ENCODE measurements around the gene ANO7. TPM values are rescaled to one million over a fixed set of nuclear protein-coding genes. Genes with fewer than 3 reads are reported as not detected.

The ANO7 gene
- total RNA-seq, 1 experiment from 2014 or later, result 0.29 TPM

GRCh38 chr2:241272303-241273209 lies 84.1 kb downstream of the ANO7 start:
- peak; percentile 43 for DNase-seq (ENCODE audit: low read depth)

GRCh38 chr2:241273210-241274020 lies 84.9 kb downstream of the ANO7 start:
- DNase-seq (ENCODE audit: low read depth), result no peak

- no peak for DNase-seq (ENCODE audit: low read depth)
These were observed 85.7 kb downstream of the ANO7 start for GRCh38 chr2:241274127-241274526.

Other genes with a start within 250 kb of the ANO7 start
- 35.5 and 53.1 TPM in 2 replicates for gene SNED1, start 190.1 kb upstream of the ANO7 start, total RNA-seq (2014; rRNA removed)
- gene MTERF4, start 86.4 kb upstream of the ANO7 start, total RNA-seq (2014; rRNA removed), result 24.3 and 34.1 TPM in 2 replicates
- gene PASK, start 39.2 kb upstream of the ANO7 start, total RNA-seq (2014; rRNA removed), result 8.3 and 8.5 TPM in 2 replicates
- 95.0 and 110 TPM in 2 replicates for gene PPP1R7, start 38.2 kb upstream of the ANO7 start, total RNA-seq (2014; rRNA removed)
- gene HDLBP, start 127.0 kb downstream of the ANO7 start, total RNA-seq (2014; rRNA removed), result 480 and 516 TPM in 2 replicates
- 350 and 372 TPM in 2 replicates for gene SEPTIN2, start 127.2 kb downstream of the ANO7 start, total RNA-seq (2014; rRNA removed)
- 24.1 and 30.4 TPM in 2 replicates for gene FARP2, start 167.6 kb downstream of the ANO7 start, total RNA-seq (2014; rRNA removed)